HepG2 (cell line): Measurements from ENCODE around the gene SLC26A4. TPM values are rescaled to one million over a fixed set of nuclear protein-coding genes. Genes with fewer than 3 reads are reported as not detected.
A peak's percentile ranks its signal among the peaks of the same experiment; 100 is the strongest.

Experiments used
- ARNT ChIP-seq: fragments of 450-650 bp; IDR thresholded peaks from 2 replicates; pipeline ENCODE4 v1.6.1; 2017
- BHLHE40 ChIP-seq: IDR thresholded peaks from 2 replicates; pipeline ENCODE4 v1.6.1; 2011; ENCODE audit warnings: low read length, improper control_type of control experiment
- CCDC6 ChIP-seq: sonication (generic); formaldehyde crosslinking; IDR thresholded peaks from 2 replicates; pipeline ENCODE4 v1.8.1; 2022; ENCODE audit warnings: mild to moderate bottlenecking, missing genetic modification reagents, moderate library complexity
- EED ChIP-seq: sonication (generic); formaldehyde crosslinking; IDR thresholded peaks from 2 replicates; pipeline ENCODE4 v1.5.0; 2020; ENCODE audit warnings: mild to moderate bottlenecking, missing genetic modification reagents
- ETV5 ChIP-seq: IDR thresholded peaks from 2 replicates; pipeline ENCODE4 v1.6.1; 2018; ENCODE audit warnings: missing biosample characterization, missing genetic modification reagents, inconsistent platforms, borderline replicate concordance
- GLI4 ChIP-seq: sonication (generic); formaldehyde crosslinking; IDR thresholded peaks from 2 replicates; pipeline ENCODE4 v1.5.1; 2020; ENCODE audit warnings: missing genetic modification reagents, mild to moderate bottlenecking, moderate library complexity, borderline replicate concordance
- HOMEZ ChIP-seq: IDR thresholded peaks from 2 replicates; pipeline ENCODE4 v1.6.1; 2016; ENCODE audit warnings: low read depth
- IRF9 ChIP-seq: sonication (generic); formaldehyde crosslinking; IDR thresholded peaks from 2 replicates; pipeline ENCODE4 v1.8.0; 2022; ENCODE audit warnings: missing genetic modification reagents, mild to moderate bottlenecking, borderline replicate concordance
- NR0B2 ChIP-seq: sonication (generic); formaldehyde crosslinking; IDR thresholded peaks from 2 replicates; pipeline ENCODE4 v1.4.0; 2020; ENCODE audit warnings: mild to moderate bottlenecking, missing genetic modification reagents
- NR1H2 ChIP-seq: sonication (generic); formaldehyde crosslinking; IDR thresholded peaks from 2 replicates; pipeline ENCODE4 v1.8.1; 2022; ENCODE audit warnings: low read depth, missing genetic modification reagents, borderline replicate concordance
- PAX8 ChIP-seq: sonication (generic); formaldehyde crosslinking; IDR thresholded peaks from 2 replicates; pipeline ENCODE4 v1.8.0; 2022; ENCODE audit warnings: mild to moderate bottlenecking, missing genetic modification reagents, borderline replicate concordance
- PBX2 ChIP-seq: IDR thresholded peaks from 2 replicates; pipeline ENCODE4 v1.6.1; 2016; ENCODE audit warnings: control low read depth
- PCBP1 ChIP-seq: fragments of 200-400 bp; formaldehyde crosslinking; IDR thresholded peaks from 2 replicates; pipeline ENCODE4 v1.6.1; 2017; ENCODE audit warnings: mild to moderate bottlenecking, low read depth, low read length, borderline replicate concordance
- SP5 ChIP-seq: IDR thresholded peaks from 2 replicates; pipeline ENCODE4 v1.6.1; 2016; ENCODE audit warnings: low read depth, borderline replicate concordance
- TAF1 ChIP-seq: sonication (generic); formaldehyde crosslinking; IDR thresholded peaks from 2 replicates; pipeline ENCODE4 v1.4.0; 2020; ENCODE audit warnings: missing genetic modification reagents
- ZBTB38 ChIP-seq: sonication (generic); formaldehyde crosslinking; IDR thresholded peaks from 2 replicates; pipeline ENCODE4 v1.5.1; 2020; ENCODE audit warnings: mild to moderate bottlenecking, missing genetic modification reagents
- ZFAT ChIP-seq: sonication (generic); formaldehyde crosslinking; conservative IDR thresholded peaks from 2 replicates; pipeline ENCODE4 v1.8.1; 2023; ENCODE audit warnings: missing genetic modification reagents, inconsistent platforms
- ZFP36 ChIP-seq: fragments of 150-350 bp; IDR thresholded peaks from 2 replicates; pipeline ENCODE4 v1.6.1; 2018; ENCODE audit warnings: borderline replicate concordance, low read length, low read depth; ENCODE audit not compliant: partially characterized antibody
- ZNF180 ChIP-seq: sonication (generic); formaldehyde crosslinking; IDR thresholded peaks from 2 replicates; pipeline ENCODE4 v1.4.0; 2020; ENCODE audit warnings: low read depth, missing genetic modification reagents, borderline replicate concordance
- ZNF230 ChIP-seq: sonication (generic); formaldehyde crosslinking; IDR thresholded peaks from 2 replicates; pipeline ENCODE4 v1.4.0; 2020; ENCODE audit warnings: mild to moderate bottlenecking, missing genetic modification reagents
- ZNF33A ChIP-seq: sonication (generic); formaldehyde crosslinking; IDR thresholded peaks from 2 replicates; pipeline ENCODE4 v1.5.1; 2020; ENCODE audit warnings: missing genetic modification reagents, mild to moderate bottlenecking, moderate library complexity, borderline replicate concordance
- ZNF354B ChIP-seq: sonication (generic); formaldehyde crosslinking; IDR thresholded peaks from 2 replicates; pipeline ENCODE4 v1.8.0; 2022; ENCODE audit warnings: mild to moderate bottlenecking, missing genetic modification reagents
- ZNF44 ChIP-seq: sonication (generic); formaldehyde crosslinking; IDR thresholded peaks from 2 replicates; pipeline ENCODE4 v1.5.1; 2020; ENCODE audit warnings: mild to moderate bottlenecking, missing genetic modification reagents
- ZNF563 ChIP-seq: sonication (generic); formaldehyde crosslinking; IDR thresholded peaks from 2 replicates; pipeline ENCODE4 v1.8.0; 2022; ENCODE audit warnings: mild to moderate bottlenecking, moderate library complexity, missing genetic modification reagents
- ZNF614 ChIP-seq: IDR thresholded peaks from 2 replicates; pipeline ENCODE4 v1.6.1; 2018; ENCODE audit warnings: missing biosample characterization, missing genetic modification reagents, inconsistent platforms, borderline replicate concordance
- ZNF878 ChIP-seq: sonication (generic); formaldehyde crosslinking; IDR thresholded peaks from 2 replicates; pipeline ENCODE4 v1.8.1; 2023; ENCODE audit warnings: mild to moderate bottlenecking, missing genetic modification reagents, moderate library complexity
- polyA plus RNA-seq, 8 experiments: library from polyadenylated mRNA; depleted of rRNA in 3 of 8; stranded (reverse) in 7 of 8; unstranded in 1 of 8; fragments of >200 nt; fragmentation: Illumina TruSeq in 4 of 8; extraction: Trizol in 4 of 8; gene quantifications; 2 replicates each; pipeline versions ENCODE4 v1.2.1 to v1.2.3, GENCODE V29; 2011 to 2016; ENCODE audit warnings: low read depth in 4 of 8, missing spikeins in 1 of 8, mixed read lengths in 1 of 8; ENCODE audit not compliant: insufficient read depth in 1 of 8
- total RNA-seq, 5 experiments: library from RNA; depleted of rRNA; stranded (reverse); fragments of >200 nt; fragmentation: Illumina TruSeq; extraction: Trizol; gene quantifications; 2 replicates each; pipeline ENCODE4 v1.2.3, GENCODE V29; 2016; ENCODE audit warnings: low read depth in 1 of 5

SLC26A4 gene
- total and polyA plus RNA-seq, 2 of the 13 experiments (the other 11 are each of a cell fraction or from before 2014, with no cell fraction given) = 0.08 to 0.11 TPM

- TF ChIP-seq PAX8 (CRISPR knock-in tag) (no peak), SP5 (CRISPR knock-in tag) (no peak), ZBTB38 (CRISPR knock-in tag) (no peak), ZNF44 (CRISPR knock-in tag) (peak; percentile 40; the same call in 1 of the 2 replicates), ZNF878 (CRISPR knock-in tag) (peak; percentile 58; the same call in 1 of the 2 replicates), IRF9 (CRISPR knock-in tag) (peak; percentile 49; the same call in 1 of the 2 replicates), ZFP36 (no peak), NR0B2 (CRISPR knock-in tag) (no peak), ARNT (no peak), HOMEZ (CRISPR knock-in tag) (peak; percentile 13; the same call in 1 of the 2 replicates), BHLHE40 (no peak), EED (CRISPR knock-in tag) (no peak), ZNF614 (CRISPR knock-in tag) (0 out of 2 replicates have a peak, but pooled peaks have one; percentile 14), PBX2 (no peak), PCBP1 (0 out of 2 replicates have a peak, but pooled peaks have one; percentile 16), NR1H2 (peak; percentile 64; the same call in 1 of the 2 replicates), GLI4 (CRISPR knock-in tag) (peak; percentile 9; the same call in 1 of the 2 replicates), ZNF180 (no peak), ZFAT (no peak), TAF1 (CRISPR knock-in tag) (peak; percentile 75; the same call in 1 of the 2 replicates), ZNF230 (peak; percentile 71; the same call in 1 of the 2 replicates), CCDC6 (CRISPR knock-in tag) (no peak), ZNF354B (CRISPR knock-in tag) (no peak), ZNF33A (CRISPR knock-in tag) (no peak; the same call in 1 of the 2 replicates), ZNF563 (peak; percentile 80; the same call in 1 of the 2 replicates), ETV5 (CRISPR knock-in tag) (peak; percentile 88)
Measured at GRCh38 chr7:107743567-107744344, 83.1 kb downstream of the SLC26A4 start, which contains the start of gene CBLL1 (continued).
